Activated naive CD4-positive, alpha-beta T cell treated with Interleukin-2 at 50 U/mL for 16 hours (primary cell): Measurements from ENCODE around the gene PCIF1.

ENCODE experiments used
- DNase-seq: peaks from one replicate; pipeline ENCODE4 v3.0.0-alpha.2; 2020

Gene PCIF1

GRCh38 chr20:45997187-45997586 lies 62.7 kb downstream of the PCIF1 start:
- no peak for DNase-seq
